ENCODE data around the gene LRRC17. TPM values are rescaled to one million over a fixed set of nuclear protein-coding genes. Genes with fewer than 3 reads are reported as not detected.
"Not testable (repeated sequence)": the region's sequence is repeated elsewhere in the genome, so short reads cannot be mapped to it uniquely, and the experiment has no call there.

The LRRC17 gene
- total RNA-seq, 1 donor from 2014 or later, result 1.8 TPM

DNA sequence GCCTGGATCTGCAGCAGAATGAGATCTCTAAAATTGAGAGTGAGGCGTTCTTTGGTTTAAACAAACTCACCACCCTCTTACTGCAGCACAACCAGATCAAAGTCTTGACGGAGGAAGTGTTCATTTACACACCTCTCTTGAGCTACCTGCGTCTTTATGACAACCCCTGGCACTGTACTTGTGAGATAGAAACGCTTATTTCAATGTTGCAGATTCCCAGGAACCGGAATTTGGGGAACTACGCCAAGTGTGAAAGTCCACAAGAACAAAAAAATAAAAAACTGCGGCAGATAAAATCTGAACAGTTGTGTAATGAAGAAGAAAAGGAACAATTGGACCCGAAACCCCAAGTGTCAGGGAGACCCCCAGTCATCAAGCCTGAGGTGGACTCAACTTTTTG, 21.4 kb downstream of the LRRC17 start:
- intact Hi-C loops (cut with DNase I), result loop anchor here (10.0 kb wide), 1 partner anchor 61 kb away; no protein-coding TSS in a partner anchor
- no peak for DNase-seq (ENCODE audit: low spot score)

- intact Hi-C loops (cut with DNase I), result loop anchor here (10.0 kb wide), 1 partner anchor 60 kb away; no protein-coding TSS in a partner anchor
- DNase-seq (ENCODE audit: low spot score), result no peak
These were observed 21.9 kb downstream of the LRRC17 start for GRCh38 chr7:102934701-102935100.

GRCh38 chr7:102935450-102936115, 22.8 kb downstream of the LRRC17 start:
- no peak for DNase-seq (ENCODE audit: low spot score)
- intact Hi-C loops (cut with DNase I), result loop anchor here (10.0 kb wide), 1 partner anchor 59 kb away; no protein-coding TSS in a partner anchor

- intact Hi-C loops (cut with DNase I), result loop anchor here (10.0 kb wide), 1 partner anchor 56 kb away; no protein-coding TSS in a partner anchor
- DNase-seq (ENCODE audit: low spot score), result no peak
These were observed 25.9 kb downstream of the LRRC17 start for GRCh38 chr7:102938679-102939078.

GRCh38 chr7:102942181-102942866, 29.5 kb downstream of the LRRC17 start:
- DNase-seq (ENCODE audit: low spot score), result no peak
- intact Hi-C loops (cut with DNase I), result no loop called here

GRCh38 chr7:102942868-102943267, 30.1 kb downstream of the LRRC17 start:
- intact Hi-C loops (cut with DNase I), result no loop called here
- no peak for DNase-seq (ENCODE audit: low spot score)

DNA sequence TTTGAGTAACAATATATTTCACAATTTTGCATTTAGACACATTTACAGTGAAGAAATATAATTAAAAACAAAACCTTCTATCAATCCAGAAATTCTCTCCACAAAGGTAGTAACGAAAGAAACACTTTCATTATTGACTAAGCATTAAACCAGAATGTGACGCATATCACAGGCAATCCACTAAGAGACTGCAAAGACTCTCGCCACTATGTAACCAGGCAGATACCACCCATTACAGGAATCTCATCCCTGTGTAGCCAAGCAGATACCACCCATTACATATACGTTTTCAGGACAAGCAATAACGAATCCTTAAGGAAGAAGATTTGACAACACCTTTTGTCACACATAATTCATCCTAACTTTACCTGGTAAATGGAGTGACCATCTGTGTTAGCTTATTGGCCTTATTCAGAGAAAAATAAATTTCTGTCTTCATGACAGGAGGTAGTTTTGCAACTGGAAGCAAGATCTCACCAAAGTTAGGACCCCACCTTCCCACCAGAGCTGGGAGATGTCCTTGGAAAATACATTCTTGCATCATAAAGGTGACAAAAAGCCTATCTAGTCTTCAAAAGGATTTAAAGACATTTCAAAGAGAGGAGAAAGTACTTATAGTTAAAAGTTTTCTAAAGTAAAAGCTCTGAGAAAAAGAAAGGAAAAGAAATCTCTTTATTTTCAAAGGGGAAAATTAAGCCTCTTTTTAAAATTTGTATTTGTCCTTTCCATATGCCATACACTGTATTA, 30.8 kb downstream of the LRRC17 start:
- DNase-seq (ENCODE audit: low spot score), result no peak
- intact Hi-C loops (cut with DNase I), result no loop called here

DNA sequence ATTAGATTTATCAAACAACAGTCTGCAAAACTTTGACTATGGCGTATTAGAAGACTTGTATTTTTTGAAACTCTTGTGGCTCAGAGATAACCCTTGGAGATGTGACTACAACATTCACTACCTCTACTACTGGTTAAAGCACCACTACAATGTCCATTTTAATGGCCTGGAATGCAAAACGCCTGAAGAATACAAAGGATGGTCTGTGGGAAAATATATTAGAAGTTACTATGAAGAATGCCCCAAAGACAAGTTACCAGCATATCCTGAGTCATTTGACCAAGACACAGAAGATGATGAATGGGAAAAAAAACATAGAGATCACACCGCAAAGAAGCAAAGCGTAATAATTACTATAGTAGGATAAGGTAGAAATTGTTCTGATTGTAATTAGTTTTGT, 31.4 kb downstream of the LRRC17 start:
- intact Hi-C loops (cut with DNase I), result no loop called here
- DNase-seq (ENCODE audit: low spot score), result no peak

DNA sequence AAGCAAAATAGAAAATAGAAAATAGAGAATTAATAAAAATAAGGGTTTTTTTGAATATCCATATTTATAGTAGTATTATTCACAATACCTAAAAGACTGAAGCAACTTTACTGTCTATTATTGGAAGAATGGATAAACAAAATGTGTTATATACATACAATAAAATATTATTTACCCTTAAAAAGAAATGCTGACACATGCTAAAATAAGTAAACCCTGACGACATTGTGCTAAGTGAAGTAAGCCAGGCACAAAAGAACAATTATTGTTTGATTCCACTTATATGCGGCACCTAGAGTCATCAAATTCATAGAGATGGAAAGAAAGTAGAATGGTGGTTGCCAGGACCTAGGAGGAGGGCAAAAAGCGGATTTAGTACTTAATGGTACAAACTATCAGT, 39.0 kb downstream of the LRRC17 start:
- no peak for DNase-seq (ENCODE audit: low spot score)
- intact Hi-C loops (cut with DNase I), result no loop called here

DNA sequence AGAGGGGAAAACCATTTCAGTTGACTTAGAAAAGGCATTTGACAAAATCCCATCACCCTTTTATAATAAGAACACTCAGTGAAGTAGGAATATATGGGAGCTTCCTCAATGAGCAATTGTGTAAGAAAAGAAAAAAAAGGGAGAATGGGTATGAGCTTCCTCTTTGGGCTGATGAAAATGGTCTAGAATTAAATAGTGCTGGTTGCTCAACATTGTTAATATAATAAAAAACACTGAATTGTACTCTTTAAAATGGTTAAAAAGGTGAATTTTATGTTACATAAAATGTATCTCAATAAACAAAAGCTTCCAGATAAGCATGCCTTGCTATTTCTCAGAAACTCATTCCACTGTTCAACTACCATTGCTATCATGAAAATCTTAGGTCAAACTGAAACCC, 40.6 kb downstream of the LRRC17 start:
- intact Hi-C loops (cut with DNase I), result no loop called here
- DNase-seq (ENCODE audit: low spot score), result no peak

GRCh38 chr7:102954359-102954758, 41.6 kb downstream of the LRRC17 start:
- DNase-seq (ENCODE audit: low spot score); intact Hi-C loops (cut with DNase I): not testable (repeated sequence)

DNA sequence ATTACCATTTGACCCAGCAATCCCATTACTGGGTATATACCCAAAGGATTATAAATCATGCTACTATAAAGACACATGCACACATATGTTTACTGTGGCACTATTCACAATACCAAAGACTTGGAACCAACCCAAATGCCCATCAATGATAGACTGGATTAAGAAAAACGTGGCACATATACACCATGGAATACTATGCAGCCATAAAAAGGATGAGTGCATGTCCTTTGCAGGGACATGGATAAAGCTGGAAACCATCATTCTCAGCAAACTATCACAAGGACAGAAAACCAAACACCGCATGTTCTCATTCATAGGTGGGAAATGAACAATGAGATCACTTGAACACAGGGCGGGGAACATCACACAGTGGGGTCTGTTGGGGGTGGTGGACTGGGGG, 45.2 kb downstream of the LRRC17 start:
- intact Hi-C loops (cut with DNase I); DNase-seq (ENCODE audit: low spot score): not testable (repeated sequence)

DNA sequence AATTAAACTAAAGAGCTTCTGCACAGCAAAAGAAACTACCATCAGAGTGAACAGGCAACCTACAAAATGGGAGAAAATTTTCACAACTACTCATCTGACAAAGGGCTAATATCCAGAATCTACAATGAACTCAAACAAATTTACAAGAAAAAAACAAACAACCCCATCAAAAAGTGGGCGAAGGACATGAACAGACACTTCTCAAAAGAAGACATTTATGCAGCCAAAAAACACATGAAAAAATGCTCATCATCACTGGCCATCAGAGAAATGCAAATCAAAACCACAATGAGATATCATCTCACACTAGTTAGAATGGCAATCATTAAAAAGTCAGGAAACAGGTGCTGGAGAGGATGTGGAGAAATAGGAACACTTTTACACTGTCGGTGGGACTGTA, 49.2 kb downstream of the LRRC17 start:
- DNase-seq (ENCODE audit: low spot score); intact Hi-C loops (cut with DNase I): not testable (repeated sequence)

DNA sequence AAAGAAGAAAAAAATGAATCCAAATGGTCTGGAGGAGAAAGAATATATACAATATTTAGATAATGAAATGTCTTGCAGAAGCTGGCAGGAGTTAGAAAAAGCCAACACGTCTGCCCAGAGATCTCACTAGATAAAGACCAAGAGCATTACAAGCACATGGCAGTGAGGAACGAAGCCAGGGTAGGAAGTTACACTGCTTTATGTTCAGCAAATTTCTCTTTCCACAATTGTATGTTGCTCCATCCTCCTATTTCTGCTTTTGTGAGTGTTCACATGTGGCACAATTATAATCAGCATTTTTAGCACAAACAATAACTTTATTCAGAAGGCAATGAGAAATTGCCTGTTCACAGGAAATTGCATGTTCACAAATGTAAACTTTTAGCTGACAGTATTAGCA, 53.7 kb downstream of the LRRC17 start:
- DNase-seq (ENCODE audit: low spot score), result no peak
- intact Hi-C loops (cut with DNase I), result no loop called here

- DNase-seq (ENCODE audit: low spot score), result no peak
These were observed 55.0 kb downstream of the LRRC17 start for GRCh38 chr7:102967798-102968197.

GRCh38 chr7:102973096-102973802, 60.4 kb downstream of the LRRC17 start:
- no peak for DNase-seq (ENCODE audit: low spot score)
- intact Hi-C loops (cut with DNase I), result no loop called here

More at GRCh38 chr7:102967798-102968197, 55.0 kb downstream of the LRRC17 start:
- intact Hi-C loops (cut with DNase I), result no loop called here

DNA sequence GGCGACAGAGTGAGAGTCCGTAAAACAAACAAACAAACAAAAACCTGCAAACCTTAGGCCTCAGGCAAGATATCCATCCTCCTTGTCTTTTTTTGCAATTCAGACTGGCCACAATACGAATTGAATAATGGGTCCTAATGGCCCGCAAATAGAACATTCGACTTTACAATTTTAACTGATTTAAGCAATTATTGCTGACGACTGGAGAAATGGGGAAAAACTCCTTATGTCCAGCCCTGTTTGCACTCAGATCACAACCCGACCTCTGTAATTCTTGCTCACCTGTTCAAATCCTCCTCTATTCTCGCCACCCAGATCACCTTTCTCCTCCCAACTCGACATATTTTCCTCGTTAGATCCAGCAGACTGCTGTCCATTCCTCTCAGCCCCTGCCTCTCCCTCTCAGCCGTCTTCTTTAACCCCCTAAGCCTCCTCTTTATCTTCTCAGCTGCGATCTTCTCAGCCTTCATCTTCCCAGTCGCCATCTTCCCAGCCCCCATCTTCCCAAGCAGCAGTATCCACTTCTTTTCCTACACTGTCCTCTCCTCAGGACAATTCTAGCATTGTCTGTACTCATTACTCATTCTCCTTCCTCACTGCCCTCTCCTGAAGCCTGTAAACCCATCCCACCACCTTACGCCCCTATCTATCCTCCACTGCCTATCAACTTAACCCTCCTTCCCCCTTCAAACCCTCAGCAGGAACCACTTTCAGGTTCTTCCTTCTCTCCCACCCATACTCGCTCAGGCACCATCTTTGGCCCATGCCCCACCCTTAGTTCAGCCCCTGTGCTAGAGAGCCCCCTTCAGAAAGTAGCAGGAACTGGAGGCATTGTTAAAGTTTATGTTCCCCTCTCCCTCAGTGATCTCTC, 61.8 kb downstream of the LRRC17 start:
- intact Hi-C loops (cut with DNase I), result no loop called here
- no peak for DNase-seq (ENCODE audit: low spot score)

- DNase-seq (ENCODE audit: low spot score), result no peak
- intact Hi-C loops (cut with DNase I), result no loop called here
These were observed 63.1 kb downstream of the LRRC17 start for GRCh38 chr7:102975854-102976253.

GRCh38 chr7:102976493-102976892, 63.7 kb downstream of the LRRC17 start:
- intact Hi-C loops (cut with DNase I), result no loop called here
- DNase-seq (ENCODE audit: low spot score), result no peak
